ENCODE measurements around the gene CCSAP.

Gene CCSAP

GRCh38 chr1:229342656-229343569, at the start of gene CCSAP (continued):
- TF ChIP-seq ZNF311 (tag by site-specific recombination; IDR thresholded peaks at IDR 0.05; ENCODE audit: borderline replicate concordance) (no peak), KLF1 (tag by site-specific recombination; IDR thresholded peaks at IDR 0.05) (peak; percentile 85), ZNF585B (tag by site-specific recombination; IDR thresholded peaks at IDR 0.05) (peak; percentile 27; the same call in 1 of the 2 replicates), ZBTB11 (tag by site-specific recombination; conservative IDR thresholded peaks at IDR 0.05; ENCODE audit: low read depth) (no peak; the same call in 1 of the 2 replicates), REPIN1 (tag by site-specific recombination; IDR thresholded peaks at IDR 0.05; ENCODE audit: low read depth) (peak; percentile 92; the same call in 1 of the 2 replicates), YY2 (tag by site-specific recombination; IDR thresholded peaks at IDR 0.05) (0 out of 2 replicates have a peak, but pooled peaks have one; percentile 23), KLF9 (tag by site-specific recombination; IDR thresholded peaks at IDR 0.05; ENCODE audit: low read depth) (peak; percentile 86), ZEB2 (tag by site-specific recombination; IDR thresholded peaks at IDR 0.05) (peak; percentile 63; the same call in 1 of the 2 replicates), ZNF501 (tag by site-specific recombination; IDR thresholded peaks at IDR 0.05) (peak; percentile 89), ZNF776 (tag by site-specific recombination; IDR thresholded peaks at IDR 0.05; ENCODE audit: borderline replicate concordance) (no peak), ZBTB8A (tag by site-specific recombination; IDR thresholded peaks at IDR 0.05) (peak; percentile 98), ZBTB48 (tag by site-specific recombination; IDR thresholded peaks at IDR 0.05) (peak; percentile 97), ZNF341 (tag by site-specific recombination; IDR thresholded peaks at IDR 0.05; ENCODE audit: low read depth) (peak; percentile 76), GLI4 (tag by site-specific recombination; IDR thresholded peaks at IDR 0.05) (peak; percentile 31; the same call in 1 of the 2 replicates), KLF17 (tag by site-specific recombination; IDR thresholded peaks at IDR 0.05) (peak; percentile 90), GLIS1 (tag by site-specific recombination; IDR thresholded peaks at IDR 0.05) (peak; percentile 98), OSR2 (tag by site-specific recombination; IDR thresholded peaks at IDR 0.05) (peak; percentile 41), KLF10 (tag by site-specific recombination; IDR thresholded peaks at IDR 0.05) (peak; percentile 98), GFI1B (tag by site-specific recombination; IDR thresholded peaks at IDR 0.05) (no peak), ZNF37A (tag by site-specific recombination; IDR thresholded peaks at IDR 0.05) (0 out of 2 replicates have a peak, but pooled peaks have one; percentile 49)
- TF ChIP-seq, protein P1, sequence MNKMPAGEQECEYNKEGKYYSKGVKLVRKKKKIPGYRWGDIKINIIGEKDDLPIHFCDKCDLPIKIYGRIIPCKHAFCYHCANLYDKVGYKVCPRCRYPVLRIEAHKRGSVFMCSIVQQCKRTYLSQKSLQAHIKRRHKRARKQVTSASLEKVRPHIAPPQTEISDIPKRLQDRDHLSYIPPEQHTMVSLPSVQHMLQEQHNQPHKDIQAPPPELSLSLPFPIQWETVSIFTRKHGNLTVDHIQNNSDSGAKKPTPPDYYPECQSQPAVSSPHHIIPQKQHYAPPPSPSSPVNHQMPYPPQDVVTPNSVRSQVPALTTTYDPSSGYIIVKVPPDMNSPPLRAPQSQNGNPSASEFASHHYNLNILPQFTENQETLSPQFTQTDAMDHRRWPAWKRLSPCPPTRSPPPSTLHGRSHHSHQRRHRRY (tag by site-specific recombination; IDR thresholded peaks at IDR 0.05): no peak
- TF ChIP-seq, protein P2, sequence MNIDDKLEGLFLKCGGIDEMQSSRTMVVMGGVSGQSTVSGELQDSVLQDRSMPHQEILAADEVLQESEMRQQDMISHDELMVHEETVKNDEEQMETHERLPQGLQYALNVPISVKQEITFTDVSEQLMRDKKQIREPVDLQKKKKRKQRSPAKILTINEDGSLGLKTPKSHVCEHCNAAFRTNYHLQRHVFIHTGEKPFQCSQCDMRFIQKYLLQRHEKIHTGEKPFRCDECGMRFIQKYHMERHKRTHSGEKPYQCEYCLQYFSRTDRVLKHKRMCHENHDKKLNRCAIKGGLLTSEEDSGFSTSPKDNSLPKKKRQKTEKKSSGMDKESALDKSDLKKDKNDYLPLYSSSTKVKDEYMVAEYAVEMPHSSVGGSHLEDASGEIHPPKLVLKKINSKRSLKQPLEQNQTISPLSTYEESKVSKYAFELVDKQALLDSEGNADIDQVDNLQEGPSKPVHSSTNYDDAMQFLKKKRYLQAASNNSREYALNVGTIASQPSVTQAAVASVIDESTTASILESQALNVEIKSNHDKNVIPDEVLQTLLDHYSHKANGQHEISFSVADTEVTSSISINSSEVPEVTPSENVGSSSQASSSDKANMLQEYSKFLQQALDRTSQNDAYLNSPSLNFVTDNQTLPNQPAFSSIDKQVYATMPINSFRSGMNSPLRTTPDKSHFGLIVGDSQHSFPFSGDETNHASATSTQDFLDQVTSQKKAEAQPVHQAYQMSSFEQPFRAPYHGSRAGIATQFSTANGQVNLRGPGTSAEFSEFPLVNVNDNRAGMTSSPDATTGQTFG (tag by site-specific recombination; IDR thresholded peaks at IDR 0.05; ENCODE audit: borderline replicate concordance): no peak
- TF ChIP-seq, protein P3, sequence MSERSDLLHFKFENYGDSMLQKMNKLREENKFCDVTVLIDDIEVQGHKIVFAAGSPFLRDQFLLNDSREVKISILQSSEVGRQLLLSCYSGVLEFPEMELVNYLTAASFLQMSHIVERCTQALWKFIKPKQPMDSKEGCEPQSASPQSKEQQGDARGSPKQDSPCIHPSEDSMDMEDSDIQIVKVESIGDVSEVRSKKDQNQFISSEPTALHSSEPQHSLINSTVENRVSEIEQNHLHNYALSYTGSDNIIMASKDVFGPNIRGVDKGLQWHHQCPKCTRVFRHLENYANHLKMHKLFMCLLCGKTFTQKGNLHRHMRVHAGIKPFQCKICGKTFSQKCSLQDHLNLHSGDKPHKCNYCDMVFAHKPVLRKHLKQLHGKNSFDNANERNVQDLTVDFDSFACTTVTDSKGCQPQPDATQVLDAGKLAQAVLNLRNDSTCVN (tag by site-specific recombination; optimal IDR thresholded peaks at IDR 0.05): peak; percentile 99
- TF ChIP-seq, protein P4, sequence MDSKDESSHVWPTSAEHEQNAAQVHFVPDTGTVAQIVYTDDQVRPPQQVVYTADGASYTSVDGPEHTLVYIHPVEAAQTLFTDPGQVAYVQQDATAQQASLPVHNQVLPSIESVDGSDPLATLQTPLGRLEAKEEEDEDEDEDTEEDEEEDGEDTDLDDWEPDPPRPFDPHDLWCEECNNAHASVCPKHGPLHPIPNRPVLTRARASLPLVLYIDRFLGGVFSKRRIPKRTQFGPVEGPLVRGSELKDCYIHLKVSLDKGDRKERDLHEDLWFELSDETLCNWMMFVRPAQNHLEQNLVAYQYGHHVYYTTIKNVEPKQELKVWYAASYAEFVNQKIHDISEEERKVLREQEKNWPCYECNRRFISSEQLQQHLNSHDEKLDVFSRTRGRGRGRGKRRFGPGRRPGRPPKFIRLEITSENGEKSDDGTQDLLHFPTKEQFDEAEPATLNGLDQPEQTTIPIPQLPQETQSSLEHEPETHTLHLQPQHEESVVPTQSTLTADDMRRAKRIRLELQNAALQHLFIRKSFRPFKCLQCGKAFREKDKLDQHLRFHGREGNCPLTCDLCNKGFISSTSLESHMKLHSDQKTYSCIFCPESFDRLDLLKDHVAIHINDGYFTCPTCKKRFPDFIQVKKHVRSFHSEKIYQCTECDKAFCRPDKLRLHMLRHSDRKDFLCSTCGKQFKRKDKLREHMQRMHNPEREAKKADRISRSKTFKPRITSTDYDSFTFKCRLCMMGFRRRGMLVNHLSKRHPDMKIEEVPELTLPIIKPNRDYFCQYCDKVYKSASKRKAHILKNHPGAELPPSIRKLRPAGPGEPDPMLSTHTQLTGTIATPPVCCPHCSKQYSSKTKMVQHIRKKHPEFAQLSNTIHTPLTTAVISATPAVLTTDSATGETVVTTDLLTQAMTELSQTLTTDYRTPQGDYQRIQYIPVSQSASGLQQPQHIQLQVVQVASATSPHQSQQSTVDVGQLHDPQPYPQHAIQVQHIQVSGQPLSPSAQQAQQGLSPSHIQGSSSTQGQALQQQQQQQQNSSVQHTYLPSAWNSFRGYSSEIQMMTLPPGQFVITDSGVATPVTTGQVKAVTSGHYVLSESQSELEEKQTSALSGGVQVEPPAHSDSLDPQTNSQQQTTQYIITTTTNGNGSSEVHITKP (tag by site-specific recombination; IDR thresholded peaks at IDR 0.05): peak; percentile 98
